ENCODE measurements around the gene ZSWIM1.

The ZSWIM1 gene

GRCh38 chr20:45904583-45905504 lies 23.8 kb downstream of the ZSWIM1 start:
- Histone ChIP-seq H3K36me3 (ENCODE audit: control insufficient read depth in 1 of 2, insufficient read depth in 2 of 2, low read length in 2 of 2) (peaks cover 10 to 32% of the 10 kb centered on the region in 2 donors), H3K27ac (ENCODE audit: low read length) (no peak overlapping the region), H3K4me3 (ENCODE audit: low read depth in 1 of 2, low read length in 2 of 2) (no peak overlapping the region), H3K4me1 (ENCODE audit: control insufficient read depth in 1 of 2, insufficient read depth in 2 of 2, low read length in 2 of 2) (no peaks in the 10 kb centered on the region), H3K27me3 (ENCODE audit: low read depth, low read length) (no peaks in the 10 kb centered on the region), H3K9me3 (ENCODE audit: control insufficient read depth in 1 of 2, low read length in 2 of 2) (no peaks in the 10 kb centered on the region)

- no peaks in the 10 kb centered on the region for H3K27me3 ChIP-seq (ENCODE audit: low read depth, low read length)
- H3K4me1 ChIP-seq (ENCODE audit: control insufficient read depth in 1 of 2, insufficient read depth in 2 of 2, low read length in 2 of 2), result no peaks in the 10 kb centered on the region
- peaks cover 10 to 32% of the 10 kb centered on the region in 2 donors for H3K36me3 ChIP-seq (ENCODE audit: control insufficient read depth in 1 of 2, insufficient read depth in 2 of 2, low read length in 2 of 2)
- H3K27ac ChIP-seq (ENCODE audit: low read length), result no peak overlapping the region
- no peaks in the 10 kb centered on the region for H3K9me3 ChIP-seq (ENCODE audit: control insufficient read depth in 1 of 2, low read length in 2 of 2)
- no peak overlapping the region for H3K4me3 ChIP-seq (ENCODE audit: low read depth in 1 of 2, low read length in 2 of 2)
Observed at GRCh38 chr20:45905505-45906079, 24.6 kb downstream of the ZSWIM1 start.

DNA sequence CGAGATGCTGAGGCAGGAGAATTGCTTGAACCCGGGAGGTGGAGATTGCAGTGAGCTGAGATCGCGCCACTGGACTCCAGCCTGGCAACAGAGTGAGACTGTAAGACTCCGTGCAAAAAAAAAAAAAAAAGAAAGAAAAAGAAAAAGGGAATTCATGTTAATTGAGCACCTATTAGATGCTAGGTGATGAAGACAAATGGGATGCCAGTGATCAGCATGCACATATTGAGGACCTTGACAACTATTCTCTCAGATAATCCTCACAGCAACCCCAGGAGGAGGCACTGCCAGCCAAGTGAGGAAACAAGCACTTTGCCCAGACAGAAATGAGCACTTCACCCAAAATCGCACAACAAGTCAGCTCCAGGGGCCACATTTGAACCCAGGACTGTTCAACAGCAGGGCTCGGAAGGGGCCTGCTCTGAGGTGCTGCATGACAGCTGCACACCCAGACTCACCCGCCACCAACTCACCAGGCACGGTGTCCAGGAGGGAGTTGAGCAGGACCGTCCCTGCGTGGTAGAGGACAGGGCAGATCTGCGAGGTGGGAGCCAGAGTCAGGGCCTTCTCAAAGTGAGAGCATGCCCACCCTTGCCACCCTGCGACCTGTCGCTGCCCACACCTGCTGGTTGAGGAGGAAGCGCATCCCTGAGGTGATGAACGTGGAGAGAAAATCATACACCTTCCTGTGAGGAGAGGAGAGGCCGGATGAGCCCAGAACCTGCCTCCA lies 26.4 kb downstream of the ZSWIM1 start:
- H3K9me3 ChIP-seq (ENCODE audit: control insufficient read depth in 1 of 2, low read length in 2 of 2), result no peaks in the 10 kb centered on the region
- H3K4me3 ChIP-seq (ENCODE audit: low read depth in 1 of 2, low read length in 2 of 2), result no peak overlapping the region
- H3K27me3 ChIP-seq (ENCODE audit: low read depth, low read length), result no peaks in the 10 kb centered on the region
- no peak overlapping the region for H3K27ac ChIP-seq (ENCODE audit: low read length)
- H3K36me3 ChIP-seq (ENCODE audit: control insufficient read depth in 1 of 2, insufficient read depth in 2 of 2, low read length in 2 of 2), result peaks cover 10 to 22% of the 10 kb centered on the region in 2 donors
- peaks cover 0 to 13% of the 10 kb centered on the region in 2 donors for H3K4me1 ChIP-seq (ENCODE audit: control insufficient read depth in 1 of 2, insufficient read depth in 2 of 2, low read length in 2 of 2)

GRCh38 chr20:45908084-45908483 lies 27.1 kb downstream of the ZSWIM1 start:
- no peaks in the 10 kb centered on the region for H3K9me3 ChIP-seq (ENCODE audit: control insufficient read depth in 1 of 2, low read length in 2 of 2)
- peaks cover 10 to 20% of the 10 kb centered on the region in 2 donors for H3K36me3 ChIP-seq (ENCODE audit: control insufficient read depth in 1 of 2, insufficient read depth in 2 of 2, low read length in 2 of 2)
- no peak overlapping the region for H3K4me3 ChIP-seq (ENCODE audit: low read depth in 1 of 2, low read length in 2 of 2)
- H3K4me1 ChIP-seq (ENCODE audit: control insufficient read depth in 1 of 2, insufficient read depth in 2 of 2, low read length in 2 of 2), result peaks cover 0 to 17% of the 10 kb centered on the region in 2 donors
- H3K27ac ChIP-seq (ENCODE audit: low read length), result no peak overlapping the region
- H3K27me3 ChIP-seq (ENCODE audit: low read depth, low read length), result no peaks in the 10 kb centered on the region

DNA sequence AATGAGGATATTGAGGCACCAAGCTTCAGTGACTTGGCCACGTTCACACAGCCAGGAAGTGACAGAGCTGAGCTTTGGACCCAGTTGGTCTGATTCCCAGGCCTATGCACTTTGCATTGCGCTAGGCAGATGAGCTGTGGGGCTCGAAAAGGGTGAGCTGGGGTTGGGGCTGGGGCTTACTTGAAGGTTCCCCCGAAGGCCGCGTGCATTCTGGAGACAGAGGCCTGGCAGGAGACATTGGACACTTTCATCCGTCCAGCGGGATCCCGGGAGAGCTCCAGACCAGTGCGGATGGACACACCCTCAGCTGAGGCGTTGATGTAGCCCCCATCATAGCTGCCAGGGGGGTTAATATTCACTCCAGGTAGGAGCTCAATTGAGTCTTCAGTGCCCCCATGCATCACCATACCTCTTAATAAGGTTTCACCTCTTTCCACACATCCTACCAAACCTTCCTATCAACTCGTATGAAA lies 28.3 kb downstream of the ZSWIM1 start:
- Histone ChIP-seq H3K9me3 (ENCODE audit: control insufficient read depth in 1 of 2, low read length in 2 of 2) (no peaks in the 10 kb centered on the region), H3K27ac (ENCODE audit: low read length) (no peak overlapping the region), H3K36me3 (ENCODE audit: control insufficient read depth in 1 of 2, insufficient read depth in 2 of 2, low read length in 2 of 2) (peaks cover 10 to 20% of the 10 kb centered on the region in 2 donors), H3K4me1 (ENCODE audit: control insufficient read depth in 1 of 2, insufficient read depth in 2 of 2, low read length in 2 of 2) (peaks cover 0 to 17% of the 10 kb centered on the region in 2 donors), H3K27me3 (ENCODE audit: low read depth, low read length) (no peaks in the 10 kb centered on the region), H3K4me3 (ENCODE audit: low read depth in 1 of 2, low read length in 2 of 2) (no peak overlapping the region)

DNA sequence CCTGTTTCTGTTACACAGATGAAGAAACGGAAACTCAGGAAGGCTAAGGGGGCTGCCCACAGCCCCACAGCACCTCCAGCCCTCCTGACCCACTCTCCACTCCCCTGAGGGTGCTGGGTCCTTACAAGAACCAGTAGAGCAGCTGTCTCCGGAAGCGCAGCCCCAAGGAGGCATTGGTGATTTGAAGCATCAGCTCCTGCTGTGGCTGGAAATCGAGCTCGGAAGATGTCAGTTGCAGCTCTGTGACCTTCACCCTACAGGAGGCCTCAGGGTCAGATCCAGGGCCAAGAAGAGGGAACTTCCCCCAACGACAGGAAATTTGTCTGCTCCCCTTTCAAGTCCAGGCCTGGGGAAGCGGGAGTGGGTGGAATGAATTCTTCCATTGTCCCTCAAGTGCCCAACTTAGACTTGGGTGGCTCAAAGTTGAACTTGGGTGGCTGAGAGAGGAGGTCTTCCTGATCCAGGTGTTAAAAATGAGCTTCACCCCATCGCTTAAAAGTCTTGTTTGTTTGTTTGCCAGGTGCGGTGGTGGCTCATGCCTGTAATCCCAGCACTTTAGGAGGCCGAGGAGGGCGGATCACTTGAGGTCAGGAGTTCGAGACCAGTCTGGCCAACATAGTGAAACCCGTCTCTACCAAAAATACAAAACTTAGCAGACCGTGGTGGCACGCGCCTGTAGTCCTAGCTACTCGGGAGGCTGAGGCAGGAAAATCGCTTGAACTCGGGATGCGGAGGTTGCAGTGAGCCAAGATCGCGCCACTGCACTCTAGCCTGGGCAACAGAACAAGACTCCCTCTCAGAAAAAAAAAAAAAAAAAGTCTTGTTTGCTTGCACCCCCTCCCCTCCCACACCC lies 29.0 kb downstream of the ZSWIM1 start:
- H3K27ac ChIP-seq (ENCODE audit: low read length), result no peak overlapping the region
- peaks cover 10 to 14% of the 10 kb centered on the region in 2 donors for H3K36me3 ChIP-seq (ENCODE audit: control insufficient read depth in 1 of 2, insufficient read depth in 2 of 2, low read length in 2 of 2)
- peaks cover 0 to 17% of the 10 kb centered on the region in 2 donors for H3K4me1 ChIP-seq (ENCODE audit: control insufficient read depth in 1 of 2, insufficient read depth in 2 of 2, low read length in 2 of 2)
- no peaks in the 10 kb centered on the region for H3K27me3 ChIP-seq (ENCODE audit: low read depth, low read length)
- no peaks in the 10 kb centered on the region for H3K9me3 ChIP-seq (ENCODE audit: control insufficient read depth in 1 of 2, low read length in 2 of 2)
- peak overlapping the region in 1 of 2 donors; percentile 84 for H3K4me3 ChIP-seq (ENCODE audit: low read depth in 1 of 2, low read length in 2 of 2)

GRCh38 chr20:45910670-45911485 lies 29.9 kb downstream of the ZSWIM1 start:
- Histone ChIP-seq H3K27me3 (ENCODE audit: low read depth, low read length) (no peaks in the 10 kb centered on the region), H3K4me1 (ENCODE audit: control insufficient read depth in 1 of 2, insufficient read depth in 2 of 2, low read length in 2 of 2) (peaks cover 0 to 17% of the 10 kb centered on the region in 2 donors), H3K9me3 (ENCODE audit: control insufficient read depth in 1 of 2, low read length in 2 of 2) (no peaks in the 10 kb centered on the region), H3K36me3 (ENCODE audit: control insufficient read depth in 1 of 2, insufficient read depth in 2 of 2, low read length in 2 of 2) (peaks cover 4 to 7% of the 10 kb centered on the region in 2 donors), H3K27ac (ENCODE audit: low read length) (peak overlapping the region; percentile 67), H3K4me3 (ENCODE audit: low read depth in 1 of 2, low read length in 2 of 2) (peak overlapping the region; percentile 72 to 84)

GRCh38 chr20:45911486-45912343 lies 30.7 kb downstream of the ZSWIM1 start, which contains the start of gene PLTP:
Gene PLTP, minus strand, starts transcription at chr20:45912155. Its CDS starts 703 bp downstream, at chr20:45911452.
- peak within 1 kb of the TSS; percentile 72 to 84 for H3K4me3 ChIP-seq (ENCODE audit: low read depth in 1 of 2, low read length in 2 of 2)
- H3K36me3 ChIP-seq (ENCODE audit: control insufficient read depth in 1 of 2, insufficient read depth in 2 of 2, low read length in 2 of 2), result peaks cover 0 to 7% of the 10 kb centered on the region in 2 donors
- no peaks in the 10 kb centered on the region for H3K9me3 ChIP-seq (ENCODE audit: control insufficient read depth in 1 of 2, low read length in 2 of 2)
- no peaks in the 10 kb centered on the region for H3K27me3 ChIP-seq (ENCODE audit: low read depth, low read length)
- peaks cover 0 to 17% of the 10 kb centered on the region in 2 donors for H3K4me1 ChIP-seq (ENCODE audit: control insufficient read depth in 1 of 2, insufficient read depth in 2 of 2, low read length in 2 of 2)
- peak within 1 kb of the TSS; percentile 67 for H3K27ac ChIP-seq (ENCODE audit: low read length)

DNA sequence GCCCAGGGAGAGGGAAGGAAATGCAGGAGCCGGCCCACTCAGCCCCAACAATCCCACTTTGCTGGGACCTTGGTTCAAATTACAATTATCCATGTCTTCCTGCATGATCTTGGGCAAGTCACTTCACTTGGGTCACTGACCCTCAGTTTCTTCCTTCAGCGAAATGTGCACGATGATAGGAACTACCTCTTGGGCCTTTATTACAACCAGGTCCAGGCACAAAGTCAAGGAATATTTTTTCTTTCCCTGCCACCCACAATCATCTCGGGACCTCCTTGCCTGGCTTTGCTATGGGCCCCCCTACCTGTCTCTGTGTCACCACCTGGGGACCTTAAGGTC lies 31.3 kb downstream of the ZSWIM1 start:
- H3K27me3 ChIP-seq (ENCODE audit: low read depth, low read length), result no peaks in the 10 kb centered on the region
- peaks cover 0 to 4% of the 10 kb centered on the region in 2 donors for H3K36me3 ChIP-seq (ENCODE audit: control insufficient read depth in 1 of 2, insufficient read depth in 2 of 2, low read length in 2 of 2)
- H3K4me3 ChIP-seq (ENCODE audit: low read depth in 1 of 2, low read length in 2 of 2), result peak overlapping the region; percentile 72 to 84
- no peaks in the 10 kb centered on the region for H3K9me3 ChIP-seq (ENCODE audit: control insufficient read depth in 1 of 2, low read length in 2 of 2)
- no peak overlapping the region for H3K27ac ChIP-seq (ENCODE audit: low read length)
- peaks cover 0 to 17% of the 10 kb centered on the region in 2 donors for H3K4me1 ChIP-seq (ENCODE audit: control insufficient read depth in 1 of 2, insufficient read depth in 2 of 2, low read length in 2 of 2)
